HepG2 (cell line): ENCODE data around the gene BDNF. TPM values are rescaled to one million over a fixed set of nuclear protein-coding genes. Genes with fewer than 3 reads are reported as not detected.

ENCODE experiments used
- AGO2 ChIP-seq: fragments of 200-400 bp; formaldehyde crosslinking; optimal IDR thresholded peaks from 2 replicates; pipeline ENCODE3; 2017; ENCODE audit warnings: mild to moderate bottlenecking, low read depth, low read length, moderate library complexity
- CEBPG ChIP-seq: IDR thresholded peaks from 2 replicates; pipeline ENCODE4 v1.6.1; 2016
- FOXA3 ChIP-seq: IDR thresholded peaks from 2 replicates; pipeline ENCODE4 v1.6.1; 2016; ENCODE audit warnings: missing genetic modification reagents, missing compliant biosample characterization
- HMG20B ChIP-seq: conservative IDR thresholded peaks from 2 replicates; pipeline ENCODE4 v1.6.1; 2016; ENCODE audit warnings: missing genetic modification reagents, missing compliant biosample characterization
- HNRNPL ChIP-seq: fragments of 200-400 bp; formaldehyde crosslinking; IDR thresholded peaks from 2 replicates; pipeline ENCODE4 v1.6.1; 2017; ENCODE audit warnings: mild to moderate bottlenecking, low read depth, low read length
- JUND ChIP-seq: sonication (generic); formaldehyde crosslinking; IDR thresholded peaks from 2 replicates; pipeline ENCODE4 v1.8.0; 2022; ENCODE audit warnings: mild to moderate bottlenecking, missing genetic modification reagents
- MXD4 ChIP-seq: IDR thresholded peaks from 2 replicates; pipeline ENCODE4 v1.6.1; 2016; ENCODE audit warnings: mild to moderate bottlenecking, missing biosample characterization, missing genetic modification reagents
- SNAI1 ChIP-seq: sonication (generic); formaldehyde crosslinking; IDR thresholded peaks from 2 replicates; pipeline ENCODE4 v1.5.0; 2020; ENCODE audit warnings: mild to moderate bottlenecking, missing genetic modification reagents, borderline replicate concordance
- SRSF9 ChIP-seq: fragments of 200-400 bp; formaldehyde crosslinking; IDR thresholded peaks from 2 replicates; pipeline ENCODE4 v1.6.1; 2018; ENCODE audit warnings: borderline replicate concordance, mild to moderate bottlenecking, low read depth, low read length; ENCODE audit not compliant: insufficient read depth, poor library complexity, severe bottlenecking
- ZFY ChIP-seq: sonication (generic); formaldehyde crosslinking; IDR thresholded peaks from 2 replicates; pipeline ENCODE4 v1.4.0; 2020; ENCODE audit warnings: missing genetic modification reagents
- ZNF598 ChIP-seq: sonication (generic); formaldehyde crosslinking; IDR thresholded peaks from 2 replicates; pipeline ENCODE4 v1.5.1; 2020; ENCODE audit warnings: mild to moderate bottlenecking, missing genetic modification reagents, borderline replicate concordance
- ZNF720 ChIP-seq: sonication (generic); formaldehyde crosslinking; IDR thresholded peaks from 2 replicates; pipeline ENCODE4 v1.4.0; 2020; ENCODE audit warnings: missing genetic modification reagents
- ZSCAN29 ChIP-seq: sonication (generic); formaldehyde crosslinking; conservative IDR thresholded peaks from 2 replicates; pipeline ENCODE4 v1.4.0; 2020; ENCODE audit warnings: mild to moderate bottlenecking, missing genetic modification reagents
- ZSCAN31 ChIP-seq: sonication (generic); formaldehyde crosslinking; IDR thresholded peaks from 2 replicates; pipeline ENCODE4 v1.5.0; 2020; ENCODE audit warnings: low read depth, mild to moderate bottlenecking, missing genetic modification reagents
- polyA plus RNA-seq, 8 experiments: library from polyadenylated mRNA; depleted of rRNA in 3 of 8; stranded (reverse) in 7 of 8; unstranded in 1 of 8; fragments of >200 nt; fragmentation: Illumina TruSeq in 4 of 8; extraction: Trizol in 4 of 8; gene quantifications; 2 replicates each; pipeline versions ENCODE4 v1.2.1 to v1.2.3, GENCODE V29; 2011 to 2016; ENCODE audit warnings: low read depth in 4 of 8, missing spikeins in 1 of 8, mixed read lengths in 1 of 8; ENCODE audit not compliant: insufficient read depth in 1 of 8
- total RNA-seq, 5 experiments: library from RNA; depleted of rRNA; stranded (reverse); fragments of >200 nt; fragmentation: Illumina TruSeq; extraction: Trizol; gene quantifications; 2 replicates each; pipeline ENCODE4 v1.2.3, GENCODE V29; 2016; ENCODE audit warnings: low read depth in 1 of 5
- TF ChIP-seq, protein P1 (sequence below): sonication (generic); formaldehyde crosslinking; IDR thresholded peaks from 2 replicates; pipeline ENCODE4 v1.4.0; 2020; ENCODE audit warnings: mild to moderate bottlenecking, missing genetic modification reagents
- TF ChIP-seq, protein P2 (sequence below): sonication (generic); formaldehyde crosslinking; IDR thresholded peaks from 2 replicates; pipeline ENCODE4 v1.8.0; 2022; ENCODE audit warnings: mild to moderate bottlenecking, missing genetic modification reagents, moderate library complexity
- TF ChIP-seq, protein P3 (sequence below): IDR thresholded peaks from 2 replicates; pipeline ENCODE4 v1.6.1; 2018; ENCODE audit warnings: missing genetic modification reagents, mild to moderate bottlenecking, missing compliant biosample characterization

The BDNF gene
- total and polyA plus RNA-seq, 2 of the 13 experiments (the other 11 are each of a cell fraction or from before 2014, with no cell fraction given): 0.02 TPM; not detected in 1

DNA sequence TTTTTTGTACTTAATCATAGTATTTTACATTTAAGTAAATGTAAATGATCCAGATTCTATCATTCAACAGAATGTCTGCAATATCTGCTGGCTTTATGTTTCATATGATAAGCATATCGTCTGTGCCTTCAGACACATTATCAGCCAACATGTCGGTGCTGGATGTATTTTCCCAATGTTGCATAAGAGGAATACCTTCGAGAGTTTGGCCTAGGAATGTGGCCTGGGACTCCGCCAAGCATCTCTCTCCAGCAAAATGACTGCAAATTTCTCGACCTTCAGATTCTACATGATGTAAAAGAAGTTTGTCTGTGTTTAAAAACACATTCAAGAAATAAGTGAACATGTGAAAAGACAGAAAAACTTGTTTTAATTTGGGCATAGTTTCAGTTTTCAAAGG is 6.9 kb downstream of the BDNF start (continued):
- TF ChIP-seq, protein P1, sequence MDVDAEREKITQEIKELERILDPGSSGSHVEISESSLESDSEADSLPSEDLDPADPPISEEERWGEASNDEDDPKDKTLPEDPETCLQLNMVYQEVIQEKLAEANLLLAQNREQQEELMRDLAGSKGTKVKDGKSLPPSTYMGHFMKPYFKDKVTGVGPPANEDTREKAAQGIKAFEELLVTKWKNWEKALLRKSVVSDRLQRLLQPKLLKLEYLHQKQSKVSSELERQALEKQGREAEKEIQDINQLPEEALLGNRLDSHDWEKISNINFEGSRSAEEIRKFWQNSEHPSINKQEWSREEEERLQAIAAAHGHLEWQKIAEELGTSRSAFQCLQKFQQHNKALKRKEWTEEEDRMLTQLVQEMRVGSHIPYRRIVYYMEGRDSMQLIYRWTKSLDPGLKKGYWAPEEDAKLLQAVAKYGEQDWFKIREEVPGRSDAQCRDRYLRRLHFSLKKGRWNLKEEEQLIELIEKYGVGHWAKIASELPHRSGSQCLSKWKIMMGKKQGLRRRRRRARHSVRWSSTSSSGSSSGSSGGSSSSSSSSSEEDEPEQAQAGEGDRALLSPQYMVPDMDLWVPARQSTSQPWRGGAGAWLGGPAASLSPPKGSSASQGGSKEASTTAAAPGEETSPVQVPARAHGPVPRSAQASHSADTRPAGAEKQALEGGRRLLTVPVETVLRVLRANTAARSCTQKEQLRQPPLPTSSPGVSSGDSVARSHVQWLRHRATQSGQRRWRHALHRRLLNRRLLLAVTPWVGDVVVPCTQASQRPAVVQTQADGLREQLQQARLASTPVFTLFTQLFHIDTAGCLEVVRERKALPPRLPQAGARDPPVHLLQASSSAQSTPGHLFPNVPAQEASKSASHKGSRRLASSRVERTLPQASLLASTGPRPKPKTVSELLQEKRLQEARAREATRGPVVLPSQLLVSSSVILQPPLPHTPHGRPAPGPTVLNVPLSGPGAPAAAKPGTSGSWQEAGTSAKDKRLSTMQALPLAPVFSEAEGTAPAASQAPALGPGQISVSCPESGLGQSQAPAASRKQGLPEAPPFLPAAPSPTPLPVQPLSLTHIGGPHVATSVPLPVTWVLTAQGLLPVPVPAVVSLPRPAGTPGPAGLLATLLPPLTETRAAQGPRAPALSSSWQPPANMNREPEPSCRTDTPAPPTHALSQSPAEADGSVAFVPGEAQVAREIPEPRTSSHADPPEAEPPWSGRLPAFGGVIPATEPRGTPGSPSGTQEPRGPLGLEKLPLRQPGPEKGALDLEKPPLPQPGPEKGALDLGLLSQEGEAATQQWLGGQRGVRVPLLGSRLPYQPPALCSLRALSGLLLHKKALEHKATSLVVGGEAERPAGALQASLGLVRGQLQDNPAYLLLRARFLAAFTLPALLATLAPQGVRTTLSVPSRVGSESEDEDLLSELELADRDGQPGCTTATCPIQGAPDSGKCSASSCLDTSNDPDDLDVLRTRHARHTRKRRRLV: no peak
- TF ChIP-seq ZNF720 (CRISPR knock-in tag): no peak
- TF ChIP-seq HNRNPL: no peak
- TF ChIP-seq JUND (CRISPR knock-in tag): no peak
- TF ChIP-seq ZSCAN29: no peak
- TF ChIP-seq, protein P2, sequence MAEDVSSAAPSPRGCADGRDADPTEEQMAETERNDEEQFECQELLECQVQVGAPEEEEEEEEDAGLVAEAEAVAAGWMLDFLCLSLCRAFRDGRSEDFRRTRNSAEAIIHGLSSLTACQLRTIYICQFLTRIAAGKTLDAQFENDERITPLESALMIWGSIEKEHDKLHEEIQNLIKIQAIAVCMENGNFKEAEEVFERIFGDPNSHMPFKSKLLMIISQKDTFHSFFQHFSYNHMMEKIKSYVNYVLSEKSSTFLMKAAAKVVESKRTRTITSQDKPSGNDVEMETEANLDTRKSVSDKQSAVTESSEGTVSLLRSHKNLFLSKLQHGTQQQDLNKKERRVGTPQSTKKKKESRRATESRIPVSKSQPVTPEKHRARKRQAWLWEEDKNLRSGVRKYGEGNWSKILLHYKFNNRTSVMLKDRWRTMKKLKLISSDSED (CRISPR knock-in tag): no peak
- TF ChIP-seq, protein P3, sequence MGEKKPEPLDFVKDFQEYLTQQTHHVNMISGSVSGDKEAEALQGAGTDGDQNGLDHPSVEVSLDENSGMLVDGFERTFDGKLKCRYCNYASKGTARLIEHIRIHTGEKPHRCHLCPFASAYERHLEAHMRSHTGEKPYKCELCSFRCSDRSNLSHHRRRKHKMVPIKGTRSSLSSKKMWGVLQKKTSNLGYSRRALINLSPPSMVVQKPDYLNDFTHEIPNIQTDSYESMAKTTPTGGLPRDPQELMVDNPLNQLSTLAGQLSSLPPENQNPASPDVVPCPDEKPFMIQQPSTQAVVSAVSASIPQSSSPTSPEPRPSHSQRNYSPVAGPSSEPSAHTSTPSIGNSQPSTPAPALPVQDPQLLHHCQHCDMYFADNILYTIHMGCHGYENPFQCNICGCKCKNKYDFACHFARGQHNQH: no peak
- TF ChIP-seq SNAI1 (CRISPR knock-in tag): no peak
- TF ChIP-seq SRSF9: no peak
- TF ChIP-seq HMG20B: no peak
- TF ChIP-seq CEBPG (CRISPR knock-in tag): no peak
- no peak for TF ChIP-seq ZNF598 (CRISPR knock-in tag)
- TF ChIP-seq ZFY (CRISPR knock-in tag): no peak
- no peak for TF ChIP-seq ZSCAN31 (CRISPR knock-in tag)
- TF ChIP-seq FOXA3 (CRISPR knock-in tag): no peak
- no peak for TF ChIP-seq MXD4
- TF ChIP-seq AGO2: no peak
